ENCODE results near the gene TTYH1. TPM values are rescaled to one million over a fixed set of nuclear protein-coding genes. Genes with fewer than 3 reads are reported as not detected.

TTYH1 gene
- total RNA-seq, 1 donor from 2014 or later = not detected

GRCh38 chr19:54391589-54392061, 23.6 kb upstream of the TTYH1 start:
- Histone ChIP-seq H3K27me3 (ENCODE audit: control insufficient read depth, insufficient read depth, low read length) (peaks cover 16% of the 10 kb centered on the region), H3K36me3 (ENCODE audit: control insufficient read depth, insufficient read depth, low read length) (no peaks in the 10 kb centered on the region), H3K4me3 (ENCODE audit: low read depth, low read length) (no peak overlapping the region)
- DNase-seq (ENCODE audit: low read depth) = no peak
- no peak for TF ChIP-seq CTCF (IDR thresholded peaks at IDR 0.05; ENCODE audit: insufficient read depth, low read length, poor library complexity, severe bottlenecking)

- H3K27me3 ChIP-seq (ENCODE audit: control insufficient read depth, insufficient read depth, low read length) = peaks cover 16% of the 10 kb centered on the region
- no peaks in the 10 kb centered on the region for H3K36me3 ChIP-seq (ENCODE audit: control insufficient read depth, insufficient read depth, low read length)
- H3K4me3 ChIP-seq (ENCODE audit: low read depth, low read length) = no peak overlapping the region
- TF ChIP-seq CTCF (IDR thresholded peaks at IDR 0.05; ENCODE audit: insufficient read depth, low read length, poor library complexity, severe bottlenecking) = no peak
- DNase-seq (ENCODE audit: low read depth) = no peak
Observed at GRCh38 chr19:54392105-54392504, 23.2 kb upstream of the TTYH1 start.

GRCh38 chr19:54393381-54393780, 21.9 kb upstream of the TTYH1 start:
- no peaks in the 10 kb centered on the region for H3K36me3 ChIP-seq (ENCODE audit: control insufficient read depth, insufficient read depth, low read length)
- no peak for DNase-seq (ENCODE audit: low read depth)
- H3K4me3 ChIP-seq (ENCODE audit: low read depth, low read length) = no peak overlapping the region
- H3K27me3 ChIP-seq (ENCODE audit: control insufficient read depth, insufficient read depth, low read length) = peaks cover 9% of the 10 kb centered on the region
- no peak for TF ChIP-seq CTCF (IDR thresholded peaks at IDR 0.05; ENCODE audit: insufficient read depth, low read length, poor library complexity, severe bottlenecking)

- no peak for DNase-seq (ENCODE audit: low read depth)
- H3K4me3 ChIP-seq (ENCODE audit: low read depth, low read length) = no peak overlapping the region
- no peak for TF ChIP-seq CTCF (IDR thresholded peaks at IDR 0.05; ENCODE audit: insufficient read depth, low read length, poor library complexity, severe bottlenecking)
- H3K36me3 ChIP-seq (ENCODE audit: control insufficient read depth, insufficient read depth, low read length) = no peaks in the 10 kb centered on the region
- H3K27me3 ChIP-seq (ENCODE audit: control insufficient read depth, insufficient read depth, low read length) = peaks cover 2% of the 10 kb centered on the region
Observed at GRCh38 chr19:54395685-54396084, 19.6 kb upstream of the TTYH1 start.

GRCh38 chr19:54399189-54399588, 16.1 kb upstream of the TTYH1 start:
- DNase-seq (ENCODE audit: low read depth) = no peak
- Histone ChIP-seq H3K27me3 (ENCODE audit: control insufficient read depth, insufficient read depth, low read length) (no peaks in the 10 kb centered on the region), H3K36me3 (ENCODE audit: control insufficient read depth, insufficient read depth, low read length) (no peaks in the 10 kb centered on the region), H3K4me3 (ENCODE audit: low read depth, low read length) (no peak overlapping the region)
- TF ChIP-seq CTCF (IDR thresholded peaks at IDR 0.05; ENCODE audit: insufficient read depth, low read length, poor library complexity, severe bottlenecking) = no peak

- H3K36me3 ChIP-seq (ENCODE audit: control insufficient read depth, insufficient read depth, low read length) = no peaks in the 10 kb centered on the region
- H3K27me3 ChIP-seq (ENCODE audit: control insufficient read depth, insufficient read depth, low read length) = no peaks in the 10 kb centered on the region
- no peak overlapping the region for H3K4me3 ChIP-seq (ENCODE audit: low read depth, low read length)
- no peak for TF ChIP-seq CTCF (IDR thresholded peaks at IDR 0.05; ENCODE audit: insufficient read depth, low read length, poor library complexity, severe bottlenecking)
- DNase-seq (ENCODE audit: low read depth) = no peak
Observed at GRCh38 chr19:54400913-54401312, 14.4 kb upstream of the TTYH1 start.
